Mesenchymal stem cell (in vitro differentiated cells and primary cell): ENCODE data around the gene PDE7B.

Source experiments
- DNase-seq: peaks from one replicate; pipeline ENCODE4 v3.0.0-alpha.2; 2013
- H2AFZ ChIP-seq: one replicate; pipeline ENCODE4 v1.6.1; 2013; ENCODE audit warnings: low read depth, mild to moderate bottlenecking, control low read depth, inconsistent platforms, low read length, moderate library complexity
- H2AK5ac ChIP-seq: 2 replicates; pipeline ENCODE4 v1.6.1; 2013; ENCODE audit warnings: low read length, moderate library complexity, mild to moderate bottlenecking, inconsistent platforms; ENCODE audit not compliant: severe bottlenecking
- H2BK120ac ChIP-seq: one replicate; pipeline ENCODE4 v1.6.1; 2013; ENCODE audit warnings: low read depth, mild to moderate bottlenecking, inconsistent platforms, low read length, moderate library complexity
- H2BK12ac ChIP-seq, 2 experiments: one replicate each; pipeline ENCODE4 v1.6.1; 2013; ENCODE audit warnings: inconsistent platforms in 2 of 2, low read length in 2 of 2, mild to moderate bottlenecking in 2 of 2, moderate library complexity in 2 of 2, control low read depth in 1 of 2
- H2BK15ac ChIP-seq: one replicate; pipeline ENCODE4 v1.6.1; 2013; ENCODE audit warnings: mild to moderate bottlenecking, low read depth, inconsistent platforms; ENCODE audit not compliant: poor library complexity, severe bottlenecking
- H2BK5ac ChIP-seq: 2 replicates; pipeline ENCODE4 v1.6.1; 2013; ENCODE audit warnings: low read depth, mild to moderate bottlenecking, low read length, control low read depth, inconsistent platforms; ENCODE audit not compliant: poor library complexity, severe bottlenecking
- H3K14ac ChIP-seq, 2 experiments: one replicate each; pipeline ENCODE4 v1.6.1; 2013; ENCODE audit warnings: inconsistent platforms in 2 of 2, low read length in 2 of 2, control low read depth in 1 of 2, mild to moderate bottlenecking in 1 of 2, moderate library complexity in 1 of 2
- H3K18ac ChIP-seq, 2 experiments: one replicate each; pipeline ENCODE4 v1.6.1; 2013; ENCODE audit warnings: inconsistent platforms in 2 of 2, low read length in 2 of 2, control low read depth in 1 of 2, low read depth in 1 of 2, mild to moderate bottlenecking in 1 of 2
- H3K23ac ChIP-seq, 2 experiments: one replicate each; pipeline ENCODE4 v1.6.1; 2013; ENCODE audit warnings: inconsistent platforms in 2 of 2, low read length in 2 of 2, mild to moderate bottlenecking in 2 of 2, moderate library complexity in 2 of 2, control low read depth in 1 of 2
- H3K27ac ChIP-seq: 2 replicates; pipeline ENCODE4 v1.5.1; 2013; ENCODE audit warnings: mild to moderate bottlenecking, moderate library complexity, low read length, control low read depth, inconsistent platforms; ENCODE audit not compliant: poor library complexity, severe bottlenecking
- H3K27me3 ChIP-seq, 2 experiments: 2 replicates each; pipeline versions ENCODE4 v1.6.1 to v1.7.0; 2013; ENCODE audit warnings: low read length in 2 of 2, mild to moderate bottlenecking in 2 of 2, moderate library complexity in 2 of 2, control low read depth in 1 of 2, inconsistent platforms in 1 of 2; ENCODE audit not compliant: control insufficient read depth in 1 of 2, insufficient read depth in 1 of 2
- H3K36me3 ChIP-seq, 2 experiments: 2 replicates each; pipeline versions ENCODE4 v1.6.1 to v1.7.0; 2013; ENCODE audit warnings: low read length in 2 of 2, control low read depth in 1 of 2, inconsistent platforms in 1 of 2, low read depth in 1 of 2, mild to moderate bottlenecking in 1 of 2; ENCODE audit not compliant: insufficient read depth in 2 of 2, control insufficient read depth in 1 of 2
- H3K4ac ChIP-seq, 2 experiments: one replicate each; pipeline ENCODE4 v1.6.1; 2013; ENCODE audit warnings: inconsistent platforms in 2 of 2, low read length in 2 of 2, mild to moderate bottlenecking in 2 of 2, moderate library complexity in 2 of 2, control low read depth in 1 of 2, low read depth in 1 of 2
- H3K4me1 ChIP-seq: 2 replicates; pipeline ENCODE4 v1.6.1; 2013; ENCODE audit warnings: low read depth, low read length, control low read depth; ENCODE audit not compliant: control insufficient read depth, insufficient read depth
- H3K4me2 ChIP-seq: 2 replicates; pipeline ENCODE4 v1.6.1; 2013; ENCODE audit warnings: low read length, mild to moderate bottlenecking, inconsistent platforms; ENCODE audit not compliant: poor library complexity, severe bottlenecking
- H3K4me3 ChIP-seq, 2 experiments: 2 replicates each; pipeline versions ENCODE4 v1.5.1 to v1.7.0; 2013; ENCODE audit warnings: low read length in 2 of 2, mild to moderate bottlenecking in 2 of 2, control low read depth in 1 of 2, low read depth in 1 of 2; ENCODE audit not compliant: insufficient read depth in 1 of 2
- H3K79me1 ChIP-seq: replicated peaks from 2 replicates; pipeline ENCODE4 v1.6.1; 2013; ENCODE audit warnings: mild to moderate bottlenecking, control low read depth, low read length, inconsistent platforms; ENCODE audit not compliant: poor library complexity, severe bottlenecking
- H3K9ac ChIP-seq: 2 replicates; pipeline ENCODE4 v1.7.0; 2013; ENCODE audit warnings: mild to moderate bottlenecking, low read length, moderate library complexity
- H3K9me3 ChIP-seq: 2 replicates; pipeline ENCODE4 v1.7.0; 2013; ENCODE audit warnings: mild to moderate bottlenecking, low read length; ENCODE audit not compliant: control insufficient read depth
- H4K8ac ChIP-seq: one replicate; pipeline ENCODE4 v1.6.1; 2013; ENCODE audit warnings: inconsistent platforms, mild to moderate bottlenecking, low read length, moderate library complexity
- H4K91ac ChIP-seq: one replicate; pipeline ENCODE4 v1.6.1; 2013; ENCODE audit warnings: mild to moderate bottlenecking, low read length, inconsistent platforms
- WGBS: methylation state at CpG from one replicate; pipeline ENCODE4 v1.1.7; 2013; ENCODE audit warnings: mixed read lengths; 5-methylcytosine and 5-hydroxymethylcytosine counted together

The PDE7B gene

DNA sequence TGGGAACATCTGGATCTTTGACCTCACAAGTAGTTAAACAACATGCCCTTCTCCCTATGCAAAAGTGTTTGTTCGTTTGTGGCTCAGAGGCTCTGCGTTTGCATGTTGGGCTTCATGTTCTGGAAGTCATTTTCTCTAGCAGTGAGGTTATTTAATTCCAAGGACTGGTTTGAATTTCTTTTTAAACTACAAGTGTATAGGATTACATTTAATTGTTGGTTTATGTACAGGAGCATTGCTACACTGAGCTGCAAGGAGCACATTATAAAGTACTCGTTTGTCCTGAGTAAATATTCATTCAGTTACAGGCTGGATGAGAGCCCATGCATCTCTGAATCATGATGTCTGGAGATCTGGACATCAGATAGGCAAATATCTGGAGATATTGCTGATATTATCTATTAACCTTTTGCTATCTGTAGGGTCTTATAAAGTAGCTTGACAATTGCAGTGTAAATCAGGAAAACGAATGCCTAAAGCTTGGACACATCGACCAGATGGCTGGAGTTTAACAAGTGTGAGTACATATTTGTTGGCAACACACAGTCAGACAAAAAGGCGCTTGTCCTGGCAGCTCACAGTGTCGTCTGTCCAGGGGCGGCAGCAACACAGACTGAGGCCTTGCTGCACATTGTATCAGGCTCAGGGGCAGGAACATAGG is 84.6 kb downstream of the PDE7B start:
- H3K4ac ChIP-seq: peak overlapping the region in 1 of 2 experiments; percentile 76
- no peak overlapping the region for H2BK120ac ChIP-seq
- DNase-seq: peak; percentile 53
- no peaks in the 10 kb centered on the region for H3K27me3 ChIP-seq
- no peaks in the 10 kb centered on the region for H3K9me3 ChIP-seq
- H2BK12ac ChIP-seq: peak overlapping the region in 1 of 2 experiments; percentile 97
- H3K36me3 ChIP-seq: no peaks in the 10 kb centered on the region
- no peaks in the 10 kb centered on the region for H3K79me1 ChIP-seq
- H3K18ac ChIP-seq: peak overlapping the region; percentile 81 to 94
- peak overlapping the region; percentile 84 for H3K27ac ChIP-seq
- H2BK5ac ChIP-seq: peak overlapping the region; percentile 81
- H4K91ac ChIP-seq: peak overlapping the region; percentile 62
- H3K14ac ChIP-seq: peak overlapping the region in 1 of 2 experiments; percentile 95
- peaks cover 4% of the 10 kb centered on the region for H3K4me1 ChIP-seq
- H3K4me3 ChIP-seq: peak overlapping the region in 1 of 2 experiments; percentile 21
- WGBS: 50% methylated on average over 8 of the region's 8 CpGs
- peak overlapping the region; percentile 84 for H2AK5ac ChIP-seq
- peak overlapping the region; percentile 55 for H2AFZ ChIP-seq
- H3K23ac ChIP-seq: no peak overlapping the region
- H2BK15ac ChIP-seq: no peak overlapping the region
- no peak overlapping the region for H3K4me2 ChIP-seq
- H3K9ac ChIP-seq: peak overlapping the region; percentile 81
- peak overlapping the region; percentile 69 for H4K8ac ChIP-seq

DNA sequence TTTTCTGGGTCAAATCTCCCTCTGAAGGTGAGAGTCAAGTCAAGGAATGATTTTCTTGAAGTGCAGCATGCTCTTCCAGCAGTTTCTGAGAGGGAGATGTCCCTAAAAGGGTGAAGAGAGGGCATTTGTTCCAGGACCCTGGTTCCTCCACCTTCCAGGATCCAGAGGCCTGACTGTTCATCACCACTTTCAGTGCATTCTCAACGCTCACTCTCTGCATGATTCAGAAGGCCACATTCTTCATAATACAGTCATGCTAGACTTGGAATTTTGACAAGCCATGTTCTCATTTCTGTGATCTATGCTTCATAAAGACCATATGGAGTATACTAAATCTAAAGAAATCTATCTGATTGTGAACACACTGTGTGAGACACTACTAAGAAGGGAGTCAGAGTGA is 85.1 kb downstream of the PDE7B start:
- peak overlapping the region in 1 of 2 experiments; percentile 76 for H3K4ac ChIP-seq
- no peaks in the 10 kb centered on the region for H3K27me3 ChIP-seq
- H3K14ac ChIP-seq: peak overlapping the region in 1 of 2 experiments; percentile 95
- H3K27ac ChIP-seq: peak overlapping the region; percentile 84
- no peak overlapping the region for H2BK15ac ChIP-seq
- H3K18ac ChIP-seq: peak overlapping the region; percentile 81 to 94
- WGBS: 0% methylated on average over 1 of the region's 1 CpG
- H4K91ac ChIP-seq: peak overlapping the region; percentile 62
- no peak overlapping the region for H3K23ac ChIP-seq
- H4K8ac ChIP-seq: peak overlapping the region; percentile 69
- peaks cover 4% of the 10 kb centered on the region for H3K4me1 ChIP-seq
- peak overlapping the region in 1 of 2 experiments; percentile 21 for H3K4me3 ChIP-seq
- H2AK5ac ChIP-seq: peak overlapping the region; percentile 84
- no peaks in the 10 kb centered on the region for H3K36me3 ChIP-seq
- no peak overlapping the region for H3K4me2 ChIP-seq
- peak overlapping the region; percentile 81 for H3K9ac ChIP-seq
- H2BK12ac ChIP-seq: peak overlapping the region in 1 of 2 experiments; percentile 97
- H2AFZ ChIP-seq: peak overlapping the region; percentile 55
- H3K9me3 ChIP-seq: no peaks in the 10 kb centered on the region
- peak; percentile 83 for DNase-seq
- no peaks in the 10 kb centered on the region for H3K79me1 ChIP-seq
- no peak overlapping the region for H2BK120ac ChIP-seq
- H2BK5ac ChIP-seq: peak overlapping the region; percentile 81

DNA sequence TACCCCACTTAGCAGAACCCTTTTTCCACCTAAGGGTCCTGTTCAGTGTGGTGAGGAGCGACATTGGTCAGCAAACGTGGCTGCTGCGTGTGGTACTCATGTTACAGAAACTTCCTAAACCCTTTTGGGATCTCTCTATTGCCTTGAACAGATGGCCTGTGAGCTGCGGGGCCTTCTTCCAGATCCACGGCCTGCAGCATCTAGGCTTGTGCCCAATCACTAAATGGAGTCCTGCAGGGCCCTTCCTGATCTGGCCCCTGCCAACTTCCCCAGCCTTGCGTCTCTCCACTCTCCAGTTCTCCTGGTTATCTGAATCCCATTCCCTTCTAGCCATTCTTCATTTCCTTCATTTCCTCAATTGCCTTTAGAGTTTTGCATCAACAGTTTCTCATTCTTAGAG is 85.6 kb downstream of the PDE7B start:
- Histone ChIP-seq H3K79me1 (no peaks in the 10 kb centered on the region), H2BK12ac (peak overlapping the region; percentile 20 to 25), H2AFZ (no peak overlapping the region), H3K9ac (peak overlapping the region; percentile 81), H2BK5ac (no peak overlapping the region), H2AK5ac (peak overlapping the region; percentile 60), H3K14ac (no peak overlapping the region), H2BK15ac (no peak overlapping the region), H3K27me3 (no peaks in the 10 kb centered on the region), H4K8ac (no peak overlapping the region), H3K4me3 (no peak overlapping the region), H3K36me3 (no peaks in the 10 kb centered on the region), H3K4ac (no peak overlapping the region), H3K18ac (no peak overlapping the region), H3K4me2 (no peak overlapping the region), H3K4me1 (peaks cover 4% of the 10 kb centered on the region), H2BK120ac (no peak overlapping the region), H3K27ac (peak overlapping the region; percentile 30), H3K23ac (no peak overlapping the region), H3K9me3 (no peaks in the 10 kb centered on the region), H4K91ac (no peak overlapping the region)
- no peak for DNase-seq
- 97% methylated on average over 6 of the region's 6 CpGs for WGBS

DNA sequence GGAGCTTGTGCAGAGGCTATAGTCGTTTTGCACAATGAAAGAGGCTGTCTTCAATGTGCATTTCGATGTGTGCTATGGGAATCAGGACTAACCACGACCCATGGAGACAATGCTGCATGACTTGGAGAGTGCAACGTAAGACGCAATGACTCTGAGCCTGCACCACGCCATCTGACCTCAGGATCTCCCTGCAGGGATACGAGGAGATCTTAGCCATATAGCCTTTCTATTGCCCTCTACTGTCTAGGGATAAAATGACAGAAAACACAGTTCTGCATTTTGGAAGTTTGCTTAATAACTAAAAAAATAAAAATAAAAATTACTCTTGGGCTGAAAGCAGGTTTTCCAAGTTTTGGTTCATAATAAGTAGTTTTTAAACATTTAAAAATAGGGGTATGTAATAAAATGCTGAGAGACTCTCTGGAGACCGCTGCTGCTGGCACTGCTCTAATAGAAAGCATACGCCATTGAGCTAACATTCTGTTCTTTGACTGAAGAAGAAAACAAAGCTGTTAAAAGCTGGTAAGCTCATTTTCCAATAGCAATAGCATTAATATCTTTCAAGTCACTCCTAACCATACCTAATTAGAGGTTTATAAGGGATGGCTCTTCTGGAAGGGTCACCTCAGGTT is 87.2 kb downstream of the PDE7B start:
- no peak overlapping the region for H3K4ac ChIP-seq
- H2AK5ac ChIP-seq: no peak overlapping the region
- no peak overlapping the region for H2BK15ac ChIP-seq
- no peak overlapping the region for H2BK120ac ChIP-seq
- H2AFZ ChIP-seq: no peak overlapping the region
- WGBS: 72% methylated on average over 8 of the region's 9 CpGs
- peak overlapping the region in 1 of 2 experiments; percentile 64 for H3K4me3 ChIP-seq
- H3K27ac ChIP-seq: no peak overlapping the region
- no peak overlapping the region for H2BK12ac ChIP-seq
- H3K4me2 ChIP-seq: no peak overlapping the region
- no peak overlapping the region for H4K91ac ChIP-seq
- no peaks in the 10 kb centered on the region for H3K9me3 ChIP-seq
- no peak overlapping the region for H2BK5ac ChIP-seq
- peak; percentile 32 for DNase-seq
- no peaks in the 10 kb centered on the region for H3K79me1 ChIP-seq
- H3K18ac ChIP-seq: no peak overlapping the region
- peak overlapping the region; percentile 82 for H3K9ac ChIP-seq
- H3K36me3 ChIP-seq: no peaks in the 10 kb centered on the region
- no peak overlapping the region for H3K14ac ChIP-seq
- H3K23ac ChIP-seq: no peak overlapping the region
- H4K8ac ChIP-seq: no peak overlapping the region
- peaks cover 4% of the 10 kb centered on the region for H3K4me1 ChIP-seq
- no peaks in the 10 kb centered on the region for H3K27me3 ChIP-seq
